Activated naive CD4-positive, alpha-beta T cell treated with anti-CD3 and anti-CD28 coated beads for 36 hours (primary cell): ENCODE measurements around the gene ZBTB7C. TPM values are rescaled to one million over a fixed set of nuclear protein-coding genes. Genes with fewer than 3 reads are reported as not detected.

ENCODE experiments used
- CTCF ChIA-PET: fragments of 350-600 bp; sonication (Branson Sonifier 250); formaldehyde crosslinking; loops from one replicate; lab custom pipeline; 2021; ENCODE audit warnings: antibody characterized with exemption; lab: Charles Lee
- DNase-seq: peaks from one replicate; pipeline ENCODE4 v3.0.0-alpha.2; 2020
- H3K27ac Mint-ChIP-seq: one replicate; pipeline ENCODE4 v1.8.0; 2021; ENCODE audit warnings: mild to moderate bottlenecking, mixed read lengths
- H3K27me3 Mint-ChIP-seq: one replicate; pipeline ENCODE4 v1.8.0; 2021; ENCODE audit warnings: low read depth, mixed read lengths
- H3K36me3 Mint-ChIP-seq: one replicate; pipeline ENCODE4 v1.8.0; 2021; ENCODE audit warnings: low read depth, mixed read lengths
- H3K4me1 Mint-ChIP-seq: one replicate; pipeline ENCODE4 v1.8.0; 2021; ENCODE audit warnings: low read depth, mixed read lengths
- H3K4me3 Mint-ChIP-seq: one replicate; pipeline ENCODE4 v1.8.0; 2021; ENCODE audit warnings: mild to moderate bottlenecking, moderate library complexity, mixed read lengths
- H3K9me3 Mint-ChIP-seq: one replicate; pipeline ENCODE4 v1.8.0; 2021; ENCODE audit warnings: mixed read lengths
- intact Hi-C: fragments of 100-400 bp; cut with micrococcal nuclease; formaldehyde crosslinking; loops from one replicate; pipeline ENCODE4 v1.15.1; 2023
- total RNA-seq, 2 experiments: library from RNA; stranded (reverse); gene quantifications; one replicate each; pipeline ENCODE4 v1.2.3, GENCODE V29; 2021

ZBTB7C gene
- total RNA-seq, 2 experiments from 2014 or later = not detected

GRCh38 chr18:48376406-48376805 is 32.8 kb downstream of the ZBTB7C start:
- intact Hi-C loops = no loop called here
- Mint-ChIP-seq H3K36me3 (no peaks in the 10 kb centered on the region), H3K4me3 (no peak overlapping the region), H3K27ac (no peak overlapping the region), H3K27me3 (peaks cover 16% of the 10 kb centered on the region), H3K9me3 (no peaks in the 10 kb centered on the region), H3K4me1 (no peaks in the 10 kb centered on the region)
- CTCF ChIA-PET = no interaction called here
- DNase-seq = no peak

GRCh38 chr18:48375150-48375800 is 33.9 kb downstream of the ZBTB7C start:
- no peak overlapping the region for H3K4me3 Mint-ChIP-seq
- CTCF ChIA-PET = no interaction called here
- H3K4me1 Mint-ChIP-seq = no peaks in the 10 kb centered on the region
- peaks cover 1% of the 10 kb centered on the region for H3K9me3 Mint-ChIP-seq
- H3K27ac Mint-ChIP-seq = no peak overlapping the region
- intact Hi-C loops = no loop called here
- H3K36me3 Mint-ChIP-seq = no peaks in the 10 kb centered on the region
- H3K27me3 Mint-ChIP-seq = peaks cover 16% of the 10 kb centered on the region
- DNase-seq = no peak

GRCh38 chr18:48374423-48375149 is 34.6 kb downstream of the ZBTB7C start:
- H3K4me3 Mint-ChIP-seq = no peak overlapping the region
- DNase-seq = no peak
- H3K4me1 Mint-ChIP-seq = no peaks in the 10 kb centered on the region
- H3K27me3 Mint-ChIP-seq = peaks cover 13% of the 10 kb centered on the region
- peaks cover 1% of the 10 kb centered on the region for H3K9me3 Mint-ChIP-seq
- H3K27ac Mint-ChIP-seq = no peak overlapping the region
- no peaks in the 10 kb centered on the region for H3K36me3 Mint-ChIP-seq
- intact Hi-C loops = no loop called here
- CTCF ChIA-PET = no interaction called here

GRCh38 chr18:48371854-48372602 is 37.2 kb downstream of the ZBTB7C start:
- H3K36me3 Mint-ChIP-seq = no peaks in the 10 kb centered on the region
- CTCF ChIA-PET = interaction anchor here (0.7 to 1.1 kb wide), 2 partner anchors 10 to 223 kb away, joined by 3 read pairs; no protein-coding TSS in a partner anchor
- peaks cover 3% of the 10 kb centered on the region for H3K9me3 Mint-ChIP-seq
- H3K27me3 Mint-ChIP-seq = peaks cover 12% of the 10 kb centered on the region
- H3K4me3 Mint-ChIP-seq = no peak overlapping the region
- intact Hi-C loops = no loop called here
- H3K27ac Mint-ChIP-seq = no peak overlapping the region
- no peak for DNase-seq
- H3K4me1 Mint-ChIP-seq = no peaks in the 10 kb centered on the region

GRCh38 chr18:48367557-48367956 is 41.6 kb downstream of the ZBTB7C start:
- H3K36me3 Mint-ChIP-seq = no peaks in the 10 kb centered on the region
- intact Hi-C loops = no loop called here
- H3K27ac Mint-ChIP-seq = no peak overlapping the region
- peaks cover 13% of the 10 kb centered on the region for H3K27me3 Mint-ChIP-seq
- CTCF ChIA-PET = no interaction called here
- H3K4me1 Mint-ChIP-seq = no peaks in the 10 kb centered on the region
- no peak for DNase-seq
- no peak overlapping the region for H3K4me3 Mint-ChIP-seq
- peaks cover 9% of the 10 kb centered on the region for H3K9me3 Mint-ChIP-seq

GRCh38 chr18:48365965-48366364 is 43.2 kb downstream of the ZBTB7C start:
- DNase-seq = no peak
- Mint-ChIP-seq H3K4me3 (no peak overlapping the region), H3K27ac (no peak overlapping the region), H3K27me3 (peaks cover 13% of the 10 kb centered on the region), H3K9me3 (peaks cover 9% of the 10 kb centered on the region), H3K36me3 (no peaks in the 10 kb centered on the region), H3K4me1 (no peaks in the 10 kb centered on the region)
- intact Hi-C loops = no loop called here
- CTCF ChIA-PET = no interaction called here

GRCh38 chr18:48364146-48364545 is 45.0 kb downstream of the ZBTB7C start:
- no peak overlapping the region for H3K27ac Mint-ChIP-seq
- H3K4me1 Mint-ChIP-seq = no peaks in the 10 kb centered on the region
- CTCF ChIA-PET = interaction anchor here (2.0 kb wide), 1 partner anchor 81 kb away, joined by 7 read pairs; no protein-coding TSS in a partner anchor
- no peaks in the 10 kb centered on the region for H3K36me3 Mint-ChIP-seq
- no peak for DNase-seq
- H3K4me3 Mint-ChIP-seq = no peak overlapping the region
- intact Hi-C loops = no loop called here
- H3K9me3 Mint-ChIP-seq = peaks cover 8% of the 10 kb centered on the region
- peaks cover 13% of the 10 kb centered on the region for H3K27me3 Mint-ChIP-seq

GRCh38 chr18:48363175-48363574 is 46.0 kb downstream of the ZBTB7C start:
- Mint-ChIP-seq H3K4me1 (no peaks in the 10 kb centered on the region), H3K9me3 (peaks cover 6% of the 10 kb centered on the region), H3K27ac (no peak overlapping the region), H3K4me3 (no peak overlapping the region), H3K36me3 (no peaks in the 10 kb centered on the region), H3K27me3 (peaks cover 13% of the 10 kb centered on the region)
- DNase-seq = no peak
- intact Hi-C loops = no loop called here
- CTCF ChIA-PET = interaction anchor here (2.0 kb wide), 1 partner anchor 82 kb away, joined by 7 read pairs; no protein-coding TSS in a partner anchor

GRCh38 chr18:48361801-48362200 is 47.4 kb downstream of the ZBTB7C start:
- H3K9me3 Mint-ChIP-seq = peaks cover 6% of the 10 kb centered on the region
- peaks cover 13% of the 10 kb centered on the region for H3K27me3 Mint-ChIP-seq
- DNase-seq = no peak
- CTCF ChIA-PET = no interaction called here
- no peak overlapping the region for H3K4me3 Mint-ChIP-seq
- no peak overlapping the region for H3K27ac Mint-ChIP-seq
- H3K4me1 Mint-ChIP-seq = no peaks in the 10 kb centered on the region
- intact Hi-C loops = no loop called here
- no peaks in the 10 kb centered on the region for H3K36me3 Mint-ChIP-seq

- Mint-ChIP-seq H3K9me3 (peaks cover 6% of the 10 kb centered on the region), H3K4me3 (no peak overlapping the region), H3K27ac (no peak overlapping the region), H3K27me3 (peaks cover 14% of the 10 kb centered on the region), H3K36me3 (no peaks in the 10 kb centered on the region), H3K4me1 (no peaks in the 10 kb centered on the region)
- CTCF ChIA-PET = no interaction called here
- DNase-seq = no peak
- intact Hi-C loops = no loop called here
These were observed 48.7 kb downstream of the ZBTB7C start for GRCh38 chr18:48360376-48361021.

GRCh38 chr18:48359626-48360025 is 49.6 kb downstream of the ZBTB7C start:
- H3K27ac Mint-ChIP-seq = no peak overlapping the region
- intact Hi-C loops = no loop called here
- DNase-seq = no peak
- H3K9me3 Mint-ChIP-seq = no peaks in the 10 kb centered on the region
- CTCF ChIA-PET = no interaction called here
- peaks cover 12% of the 10 kb centered on the region for H3K27me3 Mint-ChIP-seq
- H3K4me3 Mint-ChIP-seq = no peak overlapping the region
- H3K4me1 Mint-ChIP-seq = no peaks in the 10 kb centered on the region
- no peaks in the 10 kb centered on the region for H3K36me3 Mint-ChIP-seq

GRCh38 chr18:48358868-48359267 is 50.3 kb downstream of the ZBTB7C start:
- Mint-ChIP-seq H3K4me1 (no peaks in the 10 kb centered on the region), H3K27ac (no peak overlapping the region), H3K4me3 (no peak overlapping the region), H3K9me3 (no peaks in the 10 kb centered on the region), H3K27me3 (peaks cover 7% of the 10 kb centered on the region), H3K36me3 (no peaks in the 10 kb centered on the region)
- DNase-seq = no peak
- intact Hi-C loops = no loop called here
- CTCF ChIA-PET = no interaction called here
